Stimulated activated CD8-positive, alpha-beta memory T cell treated with anti-CD3 and anti-CD28 coated beads, Interleukin-4, amount 100 ng/mL, for 24 hours (primary cell): Measurements from ENCODE around the gene RERE.

Source experiments
- DNase-seq: peaks from one replicate; pipeline ENCODE4 v3.0.0-alpha.2; 2020; ENCODE audit warnings: low read depth

Gene RERE

GRCh38 chr1:8361198-8361849, 456.1 kb downstream of the RERE start:
- no peak for DNase-seq

GRCh38 chr1:8360493-8361197, 456.8 kb downstream of the RERE start:
- DNase-seq, result no peak

- no peak for DNase-seq
Observed at GRCh38 chr1:8359617-8360481, 457.6 kb downstream of the RERE start.

- no peak for DNase-seq
Observed at GRCh38 chr1:8358897-8359616, 458.4 kb downstream of the RERE start.

DNA sequence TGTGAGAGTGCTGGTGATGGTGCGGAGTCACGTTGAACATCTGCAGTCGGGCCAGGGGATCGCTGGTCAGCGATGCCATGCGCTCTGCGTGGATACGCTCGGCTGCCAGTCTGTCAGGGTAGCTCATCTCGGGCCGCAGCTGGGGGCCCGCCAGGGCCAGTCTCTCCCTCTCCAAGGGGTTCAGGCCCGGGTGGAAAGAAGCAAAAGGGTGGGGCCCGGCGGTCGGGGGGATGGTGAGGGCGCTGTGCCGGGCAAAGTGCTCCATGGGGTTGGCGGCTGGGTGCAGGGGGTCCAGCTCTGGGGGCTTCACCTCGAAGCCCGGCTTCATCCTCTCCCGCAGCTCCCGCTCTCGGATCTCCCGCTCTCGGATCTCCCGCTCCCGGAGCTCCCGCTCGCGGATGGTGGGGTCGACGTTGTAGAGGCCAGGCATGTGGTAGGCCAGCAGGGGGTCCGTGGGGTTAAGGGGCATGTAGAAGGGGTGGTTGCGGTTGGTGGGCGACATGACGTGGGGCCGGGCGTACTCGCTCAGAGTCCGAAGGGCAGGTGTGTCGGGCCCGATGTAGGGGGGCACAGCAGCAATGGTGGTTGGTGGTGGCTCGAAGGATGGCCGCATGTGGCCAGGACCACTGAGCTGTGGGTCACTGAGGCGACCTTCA, 459.1 kb downstream of the RERE start:
- DNase-seq, result no peak

DNA sequence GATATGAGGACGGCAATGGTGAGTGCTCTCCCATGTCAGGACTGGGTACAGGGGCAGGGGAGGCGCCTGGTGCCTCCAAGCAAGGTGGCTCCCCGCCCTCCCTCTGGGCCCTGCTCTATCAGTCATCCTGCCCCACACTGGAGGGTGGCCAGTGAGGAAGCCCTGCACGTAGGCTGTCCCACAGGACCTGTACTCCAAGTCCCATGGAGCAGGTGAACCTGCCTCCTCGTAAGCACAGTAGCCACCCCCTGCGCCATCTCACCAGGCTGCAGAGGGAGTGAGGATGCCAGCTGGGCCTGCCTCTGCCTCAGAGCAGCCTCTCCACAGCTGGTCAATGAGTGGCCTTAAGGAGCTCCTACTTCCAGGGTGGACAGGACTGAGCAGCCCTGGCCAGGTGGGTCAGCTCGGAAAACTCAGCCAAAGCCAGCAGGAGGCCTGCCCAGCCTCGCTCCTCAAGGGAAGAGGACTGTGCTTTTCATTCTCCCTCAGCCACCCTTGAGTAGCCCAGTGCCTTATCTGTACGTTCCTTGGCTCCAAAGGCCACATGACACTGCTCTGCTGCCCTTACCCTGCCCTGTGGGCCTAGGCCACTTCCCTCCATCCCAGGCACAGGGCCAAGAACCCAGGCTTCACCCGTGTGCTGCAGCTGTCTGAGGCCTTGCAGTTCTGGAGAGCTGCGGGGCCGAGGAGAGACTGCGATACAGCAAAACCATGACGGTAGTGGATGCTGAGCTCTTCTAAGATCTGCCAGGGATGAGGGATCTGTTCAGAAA, 459.9 kb downstream of the RERE start:
- DNase-seq, result no peak

DNA sequence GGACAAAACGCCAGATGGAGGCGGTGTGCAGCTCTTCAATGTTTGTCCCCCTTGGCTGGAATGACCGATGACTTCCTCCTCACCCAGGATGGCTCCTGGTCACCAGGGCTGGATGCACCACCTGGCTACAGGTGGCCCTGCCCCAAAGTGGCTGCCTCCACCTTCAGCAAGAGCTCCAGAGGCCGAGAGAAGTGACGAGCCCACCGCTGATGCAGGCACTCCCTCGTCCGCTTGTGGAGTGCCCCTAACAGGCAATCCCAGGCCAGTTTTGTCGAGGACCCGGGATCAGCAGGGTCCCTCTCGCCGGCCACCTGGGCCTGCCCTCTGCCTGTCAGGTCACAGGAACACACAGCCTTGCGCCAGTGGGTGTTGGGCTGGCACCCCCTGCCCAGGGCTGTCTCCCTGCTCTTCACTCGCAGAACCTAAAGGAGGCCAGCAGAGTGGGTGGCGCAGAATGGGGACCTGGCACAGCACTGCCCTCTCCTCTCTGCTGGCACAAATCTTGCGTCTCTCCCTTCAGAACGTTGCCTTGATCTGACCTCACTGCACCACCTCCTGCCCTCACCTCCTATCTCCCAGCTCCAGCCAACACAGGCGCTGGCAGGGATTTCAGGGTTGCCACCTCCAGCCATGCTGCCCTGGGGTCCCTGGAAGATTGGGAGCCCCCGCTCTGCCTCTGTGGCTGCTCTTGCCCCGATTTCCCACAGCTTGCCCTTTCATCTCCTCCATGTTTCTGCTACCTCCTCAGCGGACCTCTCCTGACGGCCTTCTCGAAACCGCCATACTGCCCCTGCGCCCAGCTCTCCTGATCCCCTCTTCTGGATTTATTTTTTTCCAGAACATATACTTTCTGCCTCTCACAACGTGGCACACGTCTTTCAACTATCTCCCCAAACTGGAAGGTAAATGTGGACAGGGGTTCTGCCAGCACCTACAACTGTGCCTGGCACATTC, 460.9 kb downstream of the RERE start:
- no peak for DNase-seq

- no peak for DNase-seq
Observed at GRCh38 chr1:8355439-8356255, 461.8 kb downstream of the RERE start.

GRCh38 chr1:8354038-8354437, 463.4 kb downstream of the RERE start:
- no peak for DNase-seq

GRCh38 chr1:8352886-8353785, 464.3 kb downstream of the RERE start:
- no peak for DNase-seq

- no peak for DNase-seq
Observed at GRCh38 chr1:8352471-8352845, 465.0 kb downstream of the RERE start.

DNA sequence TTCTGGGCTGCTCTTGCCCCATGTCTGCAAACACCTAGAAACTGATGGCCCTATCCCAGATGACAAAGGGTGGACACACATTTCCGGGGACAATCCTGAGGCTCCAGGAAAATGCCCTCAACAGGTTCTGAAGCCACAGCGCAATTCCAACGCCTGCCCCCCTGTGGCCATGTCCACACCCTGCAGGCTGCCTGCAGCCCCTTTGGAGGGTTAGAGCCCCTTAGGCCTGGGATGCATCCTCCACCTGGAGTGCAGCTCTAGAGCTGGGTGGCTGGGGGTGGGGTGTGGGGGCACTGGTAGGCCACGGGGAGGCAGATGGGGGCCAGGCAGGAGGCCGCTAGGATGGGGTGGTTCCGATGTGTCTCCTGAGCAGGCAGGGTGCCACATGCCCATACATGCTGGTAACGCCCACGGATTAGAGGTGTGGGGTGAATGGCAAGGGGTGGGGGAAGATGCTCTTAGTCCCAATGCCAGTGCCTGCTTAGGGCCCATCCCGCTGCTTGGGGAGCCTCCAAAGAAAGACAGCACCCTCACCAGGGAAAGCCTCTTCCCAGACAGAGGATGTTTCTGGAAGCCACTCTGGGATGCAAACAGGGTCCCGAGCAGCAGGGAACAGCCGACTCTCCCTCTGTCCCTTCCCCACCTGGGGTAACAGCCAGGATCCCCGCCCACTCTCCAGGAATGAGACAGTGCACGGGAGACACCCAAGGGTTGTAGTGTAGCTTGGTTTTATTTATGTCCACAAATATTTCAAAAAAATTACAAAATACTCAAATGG, 465.6 kb downstream of the RERE start:
- DNase-seq, result no peak

DNA sequence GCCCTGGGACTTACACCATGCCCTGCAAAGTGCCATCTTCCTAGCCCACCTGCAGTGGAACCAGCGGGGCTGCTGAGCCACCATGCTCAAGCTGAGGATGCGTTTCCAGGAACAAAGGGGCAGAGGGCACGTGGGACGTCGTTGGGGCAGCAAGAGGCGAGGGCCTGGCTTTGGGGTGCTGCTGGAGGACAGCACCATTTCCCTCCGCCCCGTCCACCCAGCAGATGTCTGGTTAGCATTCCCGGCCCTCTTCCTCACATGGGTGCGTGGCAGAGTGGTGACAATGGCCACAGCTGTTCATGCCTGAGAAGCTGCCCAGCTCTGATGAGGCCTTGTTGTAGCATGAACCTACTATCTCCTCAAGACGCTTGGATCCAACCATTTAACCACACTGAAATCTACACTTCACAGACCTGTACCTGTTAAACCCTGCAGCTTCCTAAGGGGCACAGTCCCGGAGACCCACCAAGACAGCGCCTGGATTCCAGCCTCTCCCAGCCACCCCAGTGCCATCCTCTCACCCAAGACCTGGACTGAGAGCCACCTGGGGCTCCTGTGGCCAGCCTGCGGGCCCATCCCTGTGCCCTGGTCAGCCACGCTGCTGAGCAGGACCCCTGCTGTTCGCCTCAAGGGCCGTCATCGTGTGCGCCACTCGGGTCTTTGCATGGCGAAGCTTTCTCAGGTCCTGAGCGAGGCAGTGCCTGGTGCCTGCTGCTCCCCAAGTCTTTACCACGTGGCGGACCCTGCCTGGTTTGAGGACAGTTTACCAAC, 466.3 kb downstream of the RERE start:
- no peak for DNase-seq

DNA sequence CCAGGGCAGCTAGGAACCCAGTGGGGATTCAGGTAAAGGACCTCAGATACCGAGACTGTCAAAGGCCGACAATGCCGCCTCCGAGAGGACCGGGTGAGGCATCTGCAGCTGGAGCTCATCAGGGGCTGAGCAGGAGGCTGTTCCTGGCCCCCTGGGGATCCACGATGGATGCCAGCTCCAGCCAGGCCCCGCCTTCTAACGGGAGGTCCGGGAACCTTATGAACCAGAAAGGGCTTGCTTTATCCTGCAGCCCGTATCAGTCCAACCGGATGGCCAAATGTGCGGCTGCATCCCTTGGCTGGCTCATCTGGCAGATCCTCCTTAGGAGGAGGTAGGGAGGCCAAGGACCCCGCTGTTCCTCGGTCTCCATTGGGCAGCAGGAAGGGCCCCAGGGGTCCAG, 467.5 kb downstream of the RERE start:
- DNase-seq, result no peak

- no peak for DNase-seq
Observed at GRCh38 chr1:8349473-8349865, 468.0 kb downstream of the RERE start.

DNA sequence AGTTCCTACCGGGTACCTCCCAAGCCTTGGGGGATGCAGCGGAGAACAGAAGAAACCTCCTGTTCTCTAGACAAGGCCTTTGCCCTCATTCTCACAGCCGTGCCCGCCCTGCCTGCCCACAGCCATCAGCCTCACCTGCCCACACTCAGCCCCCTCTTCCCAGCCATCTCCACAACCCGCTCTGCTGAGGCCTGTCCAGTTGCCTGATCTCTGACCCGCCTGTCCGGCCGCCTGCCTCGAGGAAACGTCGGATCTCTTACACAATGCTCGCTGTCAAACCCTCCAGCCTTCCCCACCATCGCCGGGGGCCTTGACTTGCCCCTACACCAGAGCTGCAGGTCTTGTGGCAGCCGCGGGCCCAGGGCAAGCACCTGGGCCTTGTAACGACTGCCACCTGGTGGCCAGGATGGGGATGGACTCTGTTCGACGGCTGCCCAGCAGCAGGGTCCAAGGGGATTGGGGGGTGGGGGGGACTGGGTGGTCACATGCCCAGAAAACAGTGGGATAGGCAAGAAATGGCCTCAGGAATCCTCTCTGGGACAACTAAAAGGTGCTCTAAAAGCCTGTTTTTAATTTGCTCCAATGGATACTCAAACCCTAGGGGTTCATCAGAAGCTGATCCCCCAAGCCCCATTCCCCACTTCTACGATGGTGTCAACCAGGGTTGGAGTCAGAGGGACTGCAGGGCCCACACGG, 468.5 kb downstream of the RERE start:
- DNase-seq, result peak; percentile 49
